OCI-LY1 (cell line): ENCODE results near the gene MSI1.

Experiments
- CTCF ChIP-seq: fragments of 200-600 bp; sonication (generic), shearing (Covaris generic); IDR thresholded peaks from 2 replicates; pipeline ENCODE4 v1.5.1; 2017; ENCODE audit warnings: mild to moderate bottlenecking, antibody characterized with exemption, low read length, moderate library complexity, mixed read lengths
- EZH2 ChIP-seq: fragments of 200-600 bp; sonication (generic), shearing (Covaris generic); IDR thresholded peaks from 2 replicates; pipeline ENCODE4 v1.8.0; 2017; ENCODE audit warnings: borderline replicate concordance, mixed run types, mild to moderate bottlenecking, antibody characterized with exemption, low read length, moderate library complexity, mixed read lengths

GRCh38 chr12:120362516-120363273 is 6.3 kb downstream of the MSI1 start:
- TF ChIP-seq CTCF (no peak), EZH2 (no peak)
